OCI-LY1 (cell line): ENCODE results near the gene ZNF579.

Experiments
- H2AFZ ChIP-seq: fragments of 200-600 bp; sonication (generic), shearing (Covaris generic); 2 replicates; pipeline ENCODE4 v1.6.0; 2014; ENCODE audit warnings: antibody characterized with exemption, mild to moderate bottlenecking, low read length
- H3F3A ChIP-seq: fragments of 200-600 bp; sonication (generic), shearing (Covaris generic); 2 replicates; pipeline ENCODE4 v1.6.0; 2014; ENCODE audit warnings: mild to moderate bottlenecking, antibody characterized with exemption, low read length, moderate library complexity; ENCODE audit not compliant: insufficient read depth
- H3K27ac ChIP-seq: fragments of 200-600 bp; sonication (generic); 2 replicates; pipeline ENCODE4 v1.5.1; 2014; ENCODE audit warnings: low read length, mixed run types, mild to moderate bottlenecking, low read depth; ENCODE audit not compliant: poor library complexity, severe bottlenecking
- H3K27me3 ChIP-seq: fragments of 200-600 bp; sonication (generic); 2 replicates; pipeline ENCODE4 v1.6.0; 2014; ENCODE audit warnings: antibody characterized with exemption, mild to moderate bottlenecking, low read length, moderate library complexity; ENCODE audit not compliant: insufficient read depth
- H3K36me3 ChIP-seq: fragments of 200-600 bp; sonication (generic); 2 replicates; pipeline ENCODE4 v1.6.1; 2014; ENCODE audit warnings: mild to moderate bottlenecking, antibody characterized with exemption, low read length, moderate library complexity, mixed read lengths; ENCODE audit not compliant: insufficient read depth
- H3K4me1 ChIP-seq: fragments of 200-600 bp; sonication (generic); 2 replicates; pipeline ENCODE4 v1.5.1; 2014; ENCODE audit warnings: mild to moderate bottlenecking, low read length, moderate library complexity; ENCODE audit not compliant: insufficient read depth, severe bottlenecking
- H3K4me2 ChIP-seq: fragments of 200-600 bp; sonication (generic), shearing (Covaris generic); 2 replicates; pipeline ENCODE4 v1.6.1; 2014; ENCODE audit warnings: low read length
- H3K4me3 ChIP-seq: fragments of 200-600 bp; sonication (generic); 2 replicates; pipeline ENCODE4 v1.5.1; 2014; ENCODE audit warnings: low read length, low read depth, mild to moderate bottlenecking, mixed read lengths; ENCODE audit not compliant: poor library complexity, severe bottlenecking
- H3K79me2 ChIP-seq: fragments of 200-600 bp; shearing (Covaris generic); 2 replicates; pipeline ENCODE4 v1.6.1; 2016; ENCODE audit warnings: mixed run types, low read length, mixed read lengths; ENCODE audit not compliant: insufficient read depth
- H3K9ac ChIP-seq: fragments of 200-600 bp; sonication (generic), shearing (Covaris generic); 2 replicates; pipeline ENCODE4 v1.6.1; 2014; ENCODE audit warnings: mild to moderate bottlenecking, low read length, mixed read lengths
- H3K9me2 ChIP-seq: fragments of 200-600 bp; sonication (generic), shearing (Covaris generic); 2 replicates; pipeline ENCODE4 v1.6.1; 2014; ENCODE audit warnings: low read depth, mild to moderate bottlenecking, low read length, mixed read lengths
- H3K9me3 ChIP-seq: fragments of 200-600 bp; shearing (Covaris generic); 2 replicates; pipeline ENCODE4 v1.6.1; 2014; ENCODE audit warnings: low read length, mixed read lengths
- H4K20me1 ChIP-seq: fragments of 200-600 bp; sonication (generic), shearing (Covaris generic); 2 replicates; pipeline ENCODE4 v1.6.0; 2016; ENCODE audit warnings: mild to moderate bottlenecking, low read length; ENCODE audit not compliant: insufficient read depth
- EZH2 ChIP-seq: fragments of 200-600 bp; sonication (generic), shearing (Covaris generic); IDR thresholded peaks from 2 replicates; pipeline ENCODE4 v1.8.0; 2017; ENCODE audit warnings: borderline replicate concordance, mixed run types, mild to moderate bottlenecking, antibody characterized with exemption, low read length, moderate library complexity, mixed read lengths
- TF ChIP-seq, protein P1 (sequence below): fragments of 200-600 bp; sonication (generic), shearing (Covaris generic); IDR thresholded peaks from 2 replicates; pipeline ENCODE4 v1.5.1; 2017; ENCODE audit warnings: mild to moderate bottlenecking, antibody characterized with exemption, low read length, moderate library complexity, mixed read lengths

The ZNF579 gene, protein sequence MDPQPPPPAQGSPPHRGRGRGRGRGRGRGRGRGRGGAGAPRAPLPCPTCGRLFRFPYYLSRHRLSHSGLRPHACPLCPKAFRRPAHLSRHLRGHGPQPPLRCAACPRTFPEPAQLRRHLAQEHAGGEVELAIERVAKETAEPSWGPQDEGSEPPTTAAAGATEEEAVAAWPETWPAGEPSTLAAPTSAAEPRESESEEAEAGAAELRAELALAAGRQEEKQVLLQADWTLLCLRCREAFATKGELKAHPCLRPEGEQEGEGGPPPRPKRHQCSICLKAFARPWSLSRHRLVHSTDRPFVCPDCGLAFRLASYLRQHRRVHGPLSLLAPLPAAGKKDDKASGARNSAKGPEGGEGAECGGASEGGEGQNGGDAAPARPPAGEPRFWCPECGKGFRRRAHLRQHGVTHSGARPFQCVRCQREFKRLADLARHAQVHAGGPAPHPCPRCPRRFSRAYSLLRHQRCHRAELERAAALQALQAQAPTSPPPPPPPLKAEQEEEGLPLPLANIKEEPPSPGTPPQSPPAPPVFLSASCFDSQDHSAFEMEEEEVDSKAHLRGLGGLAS

DNA sequence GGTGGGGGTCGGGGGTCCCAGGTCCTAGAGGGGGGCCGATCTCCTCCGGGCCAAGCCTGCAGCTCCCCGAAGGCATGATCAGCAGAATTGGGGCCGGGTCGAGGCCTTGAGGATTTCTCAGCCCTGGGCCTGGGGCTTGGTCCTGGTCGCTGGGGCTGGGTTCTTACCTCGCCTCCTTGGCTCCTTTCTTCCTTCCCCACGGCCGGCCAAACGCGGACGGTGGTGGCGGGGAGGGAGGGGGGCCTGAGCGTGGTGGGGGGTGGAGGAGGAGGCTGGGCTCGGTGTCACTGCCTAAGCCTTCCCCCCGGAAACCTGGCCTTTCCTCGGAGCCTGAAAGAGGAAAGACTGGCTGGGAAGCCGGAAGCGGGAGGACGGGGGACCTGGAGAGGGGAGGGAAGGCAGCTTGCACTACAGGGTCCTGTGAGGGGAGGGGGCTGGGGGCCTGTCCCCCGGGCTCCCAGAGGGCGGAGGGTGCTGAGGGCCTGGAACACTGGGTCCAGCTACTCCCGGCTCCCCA, at the start of gene ZNF579:
ZNF579 (minus strand) TSS at position 221 of the 517 bp plus-strand sequence. CDS start 1,209 bp downstream, outside the sequence.
- H4K20me1 ChIP-seq: no peaks in the 10 kb centered on the region
- H3K27me3 ChIP-seq: no peaks in the 10 kb centered on the region; the same call in 1 of the 2 replicates
- H3K36me3 ChIP-seq: peaks cover 11% of the 10 kb centered on the region
- TF ChIP-seq, protein P1, sequence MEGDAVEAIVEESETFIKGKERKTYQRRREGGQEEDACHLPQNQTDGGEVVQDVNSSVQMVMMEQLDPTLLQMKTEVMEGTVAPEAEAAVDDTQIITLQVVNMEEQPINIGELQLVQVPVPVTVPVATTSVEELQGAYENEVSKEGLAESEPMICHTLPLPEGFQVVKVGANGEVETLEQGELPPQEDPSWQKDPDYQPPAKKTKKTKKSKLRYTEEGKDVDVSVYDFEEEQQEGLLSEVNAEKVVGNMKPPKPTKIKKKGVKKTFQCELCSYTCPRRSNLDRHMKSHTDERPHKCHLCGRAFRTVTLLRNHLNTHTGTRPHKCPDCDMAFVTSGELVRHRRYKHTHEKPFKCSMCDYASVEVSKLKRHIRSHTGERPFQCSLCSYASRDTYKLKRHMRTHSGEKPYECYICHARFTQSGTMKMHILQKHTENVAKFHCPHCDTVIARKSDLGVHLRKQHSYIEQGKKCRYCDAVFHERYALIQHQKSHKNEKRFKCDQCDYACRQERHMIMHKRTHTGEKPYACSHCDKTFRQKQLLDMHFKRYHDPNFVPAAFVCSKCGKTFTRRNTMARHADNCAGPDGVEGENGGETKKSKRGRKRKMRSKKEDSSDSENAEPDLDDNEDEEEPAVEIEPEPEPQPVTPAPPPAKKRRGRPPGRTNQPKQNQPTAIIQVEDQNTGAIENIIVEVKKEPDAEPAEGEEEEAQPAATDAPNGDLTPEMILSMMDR: no peak
- no peak for TF ChIP-seq EZH2
- peak within 1 kb of the TSS; percentile 73 for H3K4me3 ChIP-seq
- peak within 1 kb of the TSS; percentile 91; the same call in 1 of the 2 replicates for H2AFZ ChIP-seq
- no peaks in the 10 kb centered on the region for H3K9me2 ChIP-seq
- H3K4me1 ChIP-seq: peaks cover 17% of the 10 kb centered on the region
- H3K9ac ChIP-seq: peak within 1 kb of the TSS; percentile 78
- no peaks in the 10 kb centered on the region for H3F3A ChIP-seq
- H3K4me2 ChIP-seq: peak within 1 kb of the TSS; percentile 86
- no peaks in the 10 kb centered on the region for H3K9me3 ChIP-seq
- H3K79me2 ChIP-seq: no peaks in the 10 kb centered on the region
- peak within 1 kb of the TSS; percentile 33 for H3K27ac ChIP-seq

GRCh38 chr19:55626350-55626749, 45.7 kb upstream of the ZNF579 start:
- Histone ChIP-seq H3K9ac (no peak overlapping the region), H2AFZ (no peak overlapping the region)

DNA sequence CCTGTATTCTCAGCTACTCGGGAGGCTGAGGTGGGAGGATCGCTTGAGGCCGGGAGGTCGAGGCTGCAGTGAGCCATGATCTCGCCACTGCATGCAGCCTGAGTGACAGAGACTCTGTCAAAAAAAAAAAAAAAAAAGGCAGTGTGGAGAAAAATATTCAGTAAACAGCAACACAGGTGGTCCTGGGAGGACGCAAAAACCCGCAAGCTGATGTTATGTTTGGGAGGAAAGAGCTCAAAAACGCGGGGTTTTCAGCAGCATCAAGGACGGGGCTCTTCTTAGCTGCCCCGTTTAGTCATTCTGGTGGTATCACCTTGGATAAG, 44.3 kb upstream of the ZNF579 start:
- H3K4me2 ChIP-seq: peak overlapping the region; percentile 73
- no peaks in the 10 kb centered on the region for H3K79me2 ChIP-seq
- H2AFZ ChIP-seq: no peak overlapping the region
- H3K4me1 ChIP-seq: peaks cover 12% of the 10 kb centered on the region
- H3F3A ChIP-seq: no peaks in the 10 kb centered on the region
- no peaks in the 10 kb centered on the region for H4K20me1 ChIP-seq
- no peaks in the 10 kb centered on the region for H3K9me3 ChIP-seq
- no peaks in the 10 kb centered on the region for H3K9me2 ChIP-seq
- H3K36me3 ChIP-seq: no peaks in the 10 kb centered on the region
- no peak overlapping the region for H3K27ac ChIP-seq
- no peak for TF ChIP-seq EZH2
- TF ChIP-seq, protein P1: no peak
- peak overlapping the region; percentile 45; the same call in 1 of the 2 replicates for H3K9ac ChIP-seq
- H3K27me3 ChIP-seq: no peaks in the 10 kb centered on the region
- peak overlapping the region; percentile 59 for H3K4me3 ChIP-seq

More at GRCh38 chr19:55626350-55626749, 45.7 kb upstream of the ZNF579 start:
- Histone ChIP-seq H3K4me3 (no peak overlapping the region), H3K4me1 (peaks cover 12% of the 10 kb centered on the region), H3K4me2 (no peak overlapping the region), H3K9me2 (no peaks in the 10 kb centered on the region), H3K79me2 (no peaks in the 10 kb centered on the region), H4K20me1 (no peaks in the 10 kb centered on the region), H3K9me3 (no peaks in the 10 kb centered on the region), H3K36me3 (no peaks in the 10 kb centered on the region), H3F3A (no peaks in the 10 kb centered on the region), H3K27me3 (no peaks in the 10 kb centered on the region), H3K27ac (no peak overlapping the region)
- TF ChIP-seq, protein P1: no peak
- no peak for TF ChIP-seq EZH2
